Osteoblast (primary cell): ENCODE data around the gene ZNF546. TPM values are rescaled to one million over a fixed set of nuclear protein-coding genes. Genes with fewer than 3 reads are reported as not detected.
A peak's percentile ranks its signal among the peaks of the same experiment; 100 is the strongest.

Source experiments
- DNase-seq: peaks from one replicate; pipeline ENCODE4 v3.0.0; 2011; ENCODE audit warnings: low spot score, mixed read lengths; ENCODE audit not compliant: insufficient read length; ENCODE audit errors: missing footprints
- H2AFZ ChIP-seq: 2 replicates; pipeline ENCODE4 v1.6.0; 2011; ENCODE audit warnings: mild to moderate bottlenecking, low read length
- H3K27ac ChIP-seq: 2 replicates; pipeline ENCODE4 v1.5.1; 2011; ENCODE audit warnings: mild to moderate bottlenecking, low read depth, low read length, moderate library complexity
- H3K27me3 ChIP-seq: 2 replicates; pipeline ENCODE4 v1.6.0; 2012; ENCODE audit warnings: mild to moderate bottlenecking, control low read depth, inconsistent platforms, low read length, moderate library complexity; ENCODE audit not compliant: insufficient read depth
- H3K36me3 ChIP-seq: 2 replicates; pipeline ENCODE4 v1.5.1; 2011; ENCODE audit warnings: mild to moderate bottlenecking, low read length, control low read depth, moderate library complexity; ENCODE audit not compliant: insufficient read depth
- H3K4me1 ChIP-seq: 2 replicates; pipeline ENCODE4 v1.5.1; 2011; ENCODE audit warnings: mild to moderate bottlenecking, low read length, control low read depth, moderate library complexity; ENCODE audit not compliant: insufficient read depth
- H3K4me2 ChIP-seq: 2 replicates; pipeline ENCODE4 v1.6.0; 2011; ENCODE audit warnings: mild to moderate bottlenecking, low read length; ENCODE audit not compliant: insufficient read depth
- H3K4me3 ChIP-seq: fragments of 200-600 bp; sonication (generic); 3 replicates; pipeline ENCODE4 v1.5.1; 2012; ENCODE audit warnings: mild to moderate bottlenecking, low read length, inconsistent platforms; ENCODE audit not compliant: insufficient read depth
- H3K79me2 ChIP-seq: 2 replicates; pipeline ENCODE4 v1.6.0; 2012; ENCODE audit warnings: mild to moderate bottlenecking, low read length, control low read depth, inconsistent platforms; ENCODE audit not compliant: insufficient read depth
- H3K9me3 ChIP-seq: 2 replicates; pipeline ENCODE4 v1.5.1; 2011; ENCODE audit warnings: low read depth, low read length, control low read depth
- H4K20me1 ChIP-seq: 2 replicates; pipeline ENCODE4 v1.6.0; 2012; ENCODE audit warnings: mild to moderate bottlenecking, low read length, control low read depth; ENCODE audit not compliant: insufficient read depth
- total RNA-seq: library from RNA; depleted of rRNA; stranded (reverse); fragments of >200 nt; gene quantifications from 2 replicates; pipeline ENCODE4 v1.2.3, GENCODE V29; 2012
- TF ChIP-seq, protein P1 (sequence below): IDR thresholded peaks from 2 replicates; pipeline ENCODE4 v1.5.1; 2011; ENCODE audit warnings: mild to moderate bottlenecking, low read depth, low read length, moderate library complexity; ENCODE audit errors: extremely low read depth

Gene ZNF546
- 8.7 and 8.8 TPM in 2 replicates for total RNA-seq

DNA sequence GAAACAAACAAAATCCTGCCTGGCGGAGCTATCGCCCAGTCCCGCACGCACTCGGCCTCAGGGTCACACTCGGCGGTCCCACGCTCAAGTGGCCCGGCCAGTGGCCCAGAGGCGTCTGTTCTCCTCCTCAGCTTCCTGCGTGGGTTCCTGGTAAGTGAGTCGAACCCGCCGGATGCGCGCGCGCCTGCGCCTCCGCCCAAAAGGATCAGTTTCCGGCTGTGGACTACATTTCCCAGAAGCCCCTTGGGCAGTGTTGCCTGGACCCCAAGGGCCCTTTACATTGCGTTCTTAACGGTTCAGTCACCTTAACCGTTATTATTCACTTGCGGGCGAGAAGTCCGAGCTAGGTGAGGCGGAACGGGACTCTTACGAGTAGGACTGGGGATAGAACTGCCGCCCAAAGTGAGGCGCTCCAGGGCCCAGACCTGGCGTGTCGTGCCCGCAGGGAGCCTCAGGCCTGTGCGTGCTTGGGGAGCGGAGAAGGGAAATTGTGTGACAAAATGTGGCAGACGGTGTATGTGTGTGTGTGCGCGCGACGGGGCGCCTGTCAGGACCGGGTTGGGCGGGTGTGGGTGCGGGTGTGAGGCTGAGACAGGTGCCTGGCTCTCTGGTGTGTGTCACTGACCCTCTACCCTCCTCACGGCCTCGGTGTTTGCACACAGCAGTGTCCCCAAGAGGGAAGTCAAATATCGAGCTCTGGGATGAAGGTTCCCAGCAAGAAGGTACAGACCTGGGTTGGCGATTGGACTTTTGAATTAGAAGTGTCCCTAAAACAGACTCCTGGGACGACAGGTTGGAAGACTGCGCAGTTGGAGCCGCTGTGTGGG is at the start of gene ZNF546:
Gene ZNF546 (plus strand): TSS at position 250 of the 827 bp plus-strand sequence. CDS start 1,267 bp downstream, outside the sequence.
- H3K27me3 ChIP-seq, result no peaks in the 10 kb centered on the region
- H3K4me1 ChIP-seq, result peaks cover 28% of the 10 kb centered on the region
- TF ChIP-seq, protein P1, sequence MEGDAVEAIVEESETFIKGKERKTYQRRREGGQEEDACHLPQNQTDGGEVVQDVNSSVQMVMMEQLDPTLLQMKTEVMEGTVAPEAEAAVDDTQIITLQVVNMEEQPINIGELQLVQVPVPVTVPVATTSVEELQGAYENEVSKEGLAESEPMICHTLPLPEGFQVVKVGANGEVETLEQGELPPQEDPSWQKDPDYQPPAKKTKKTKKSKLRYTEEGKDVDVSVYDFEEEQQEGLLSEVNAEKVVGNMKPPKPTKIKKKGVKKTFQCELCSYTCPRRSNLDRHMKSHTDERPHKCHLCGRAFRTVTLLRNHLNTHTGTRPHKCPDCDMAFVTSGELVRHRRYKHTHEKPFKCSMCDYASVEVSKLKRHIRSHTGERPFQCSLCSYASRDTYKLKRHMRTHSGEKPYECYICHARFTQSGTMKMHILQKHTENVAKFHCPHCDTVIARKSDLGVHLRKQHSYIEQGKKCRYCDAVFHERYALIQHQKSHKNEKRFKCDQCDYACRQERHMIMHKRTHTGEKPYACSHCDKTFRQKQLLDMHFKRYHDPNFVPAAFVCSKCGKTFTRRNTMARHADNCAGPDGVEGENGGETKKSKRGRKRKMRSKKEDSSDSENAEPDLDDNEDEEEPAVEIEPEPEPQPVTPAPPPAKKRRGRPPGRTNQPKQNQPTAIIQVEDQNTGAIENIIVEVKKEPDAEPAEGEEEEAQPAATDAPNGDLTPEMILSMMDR, result no peak
- peak within 1 kb of the TSS; percentile 97 for H3K27ac ChIP-seq
- H4K20me1 ChIP-seq, result no peaks in the 10 kb centered on the region
- peak within 1 kb of the TSS; percentile 100 for H2AFZ ChIP-seq
- peaks cover 29% of the 10 kb centered on the region for H3K79me2 ChIP-seq
- peak within 1 kb of the TSS; percentile 81 for H3K4me2 ChIP-seq
- DNase-seq, result peak; percentile 96
- H3K9me3 ChIP-seq, result no peaks in the 10 kb centered on the region
- peak within 1 kb of the TSS; percentile 85 for H3K4me3 ChIP-seq
- H3K36me3 ChIP-seq, result no peaks in the 10 kb centered on the region

DNA sequence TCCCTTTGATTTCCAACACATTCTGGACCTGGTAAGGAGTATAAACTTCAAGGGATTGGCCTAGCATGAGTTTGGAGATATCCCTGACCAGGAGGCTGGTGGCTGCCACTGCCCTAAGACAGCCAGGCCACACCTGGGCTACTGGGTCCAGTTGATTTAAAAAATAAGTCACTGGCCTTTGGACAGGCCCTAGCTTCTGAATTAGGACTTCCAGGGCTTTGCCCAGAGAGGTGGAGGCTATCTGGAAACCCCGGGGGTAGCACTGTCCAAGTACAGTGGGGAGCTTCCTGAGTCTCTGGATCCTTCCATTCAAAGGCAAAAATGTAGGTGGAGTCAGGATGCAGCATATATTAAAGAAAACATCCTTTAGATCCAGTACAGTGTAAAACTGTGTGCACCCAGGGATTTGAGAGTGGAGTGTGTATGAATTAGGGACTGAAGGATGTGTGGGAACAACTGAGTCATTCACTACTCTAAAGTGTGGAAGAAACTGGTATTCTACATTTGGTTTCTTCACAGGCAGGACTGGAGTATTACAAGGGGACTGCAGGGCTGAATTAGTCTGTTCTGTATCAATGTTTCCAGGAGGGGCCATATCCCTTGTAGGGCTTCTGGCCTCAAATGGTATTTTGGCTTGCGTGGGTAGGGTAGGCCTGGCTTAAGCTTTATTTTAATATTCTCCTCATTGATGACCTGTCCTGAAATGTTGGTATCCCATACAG is 47.7 kb upstream of the ZNF546 start:
- Histone ChIP-seq H3K4me2 (no peak overlapping the region), H4K20me1 (no peaks in the 10 kb centered on the region)
- TF ChIP-seq, protein P1, result no peak

DNA sequence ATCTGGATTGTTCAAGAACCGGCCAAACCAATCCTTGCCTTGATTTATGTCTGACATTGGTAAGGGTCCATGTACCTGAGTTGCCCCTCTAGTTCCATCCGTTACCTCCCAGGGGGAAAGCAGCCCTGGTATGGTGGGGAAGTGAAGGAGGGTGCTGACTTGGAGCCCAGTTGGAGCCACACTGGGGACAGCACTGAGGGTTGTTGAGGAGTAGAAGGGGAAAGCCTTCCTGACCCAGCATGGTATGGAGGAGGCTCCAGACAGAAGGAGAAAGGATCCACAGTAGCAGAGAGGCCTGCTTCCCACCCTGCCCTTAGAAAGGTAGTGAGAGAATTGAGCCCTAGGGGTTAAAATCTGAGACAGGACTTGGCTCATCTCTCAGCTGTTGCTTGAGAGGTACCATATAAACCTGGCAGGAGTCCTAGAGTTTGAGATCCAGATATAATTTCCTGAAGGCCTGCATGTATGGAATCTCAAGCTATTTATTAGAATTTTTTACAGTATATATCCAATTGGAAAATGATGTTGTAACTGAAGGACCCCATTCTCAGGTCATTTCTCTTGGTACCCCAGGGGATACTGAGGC is 45.7 kb upstream of the ZNF546 start:
- no peak overlapping the region for H3K4me2 ChIP-seq
- no peak overlapping the region for H2AFZ ChIP-seq
- TF ChIP-seq, protein P1, result no peak
- no peaks in the 10 kb centered on the region for H4K20me1 ChIP-seq
- H3K27ac ChIP-seq, result no peak overlapping the region
- no peak overlapping the region for H3K4me3 ChIP-seq
- no peaks in the 10 kb centered on the region for H3K9me3 ChIP-seq
- no peaks in the 10 kb centered on the region for H3K79me2 ChIP-seq
- H3K4me1 ChIP-seq, result no peaks in the 10 kb centered on the region
- H3K36me3 ChIP-seq, result no peaks in the 10 kb centered on the region
- no peaks in the 10 kb centered on the region for H3K27me3 ChIP-seq
- no peak for DNase-seq

More for the DNA sequence above, 47.7 kb upstream of the ZNF546 start:
- H3K36me3 ChIP-seq, result no peaks in the 10 kb centered on the region
- H2AFZ ChIP-seq, result no peak overlapping the region
- H3K27me3 ChIP-seq, result no peaks in the 10 kb centered on the region
- no peak overlapping the region for H3K27ac ChIP-seq
- H3K4me1 ChIP-seq, result no peaks in the 10 kb centered on the region
- H3K9me3 ChIP-seq, result no peaks in the 10 kb centered on the region
- H3K4me3 ChIP-seq, result no peak overlapping the region
- no peaks in the 10 kb centered on the region for H3K79me2 ChIP-seq
- no peak for DNase-seq
